Measurements from ENCODE around the gene RNU1-3.
"Not testable (repeated sequence)": the region's sequence is repeated elsewhere in the genome, so short reads cannot be mapped to it uniquely, and the experiment has no call there.

Gene RNU1-3

GRCh38 chr1:16651560-16651959 is 15.2 kb downstream of the RNU1-3 start:
- DNase-seq (ENCODE audit: low read depth), result not testable (repeated sequence)

GRCh38 chr1:16649960-16650359 is 16.8 kb downstream of the RNU1-3 start:
- DNase-seq (ENCODE audit: low read depth), result not testable (repeated sequence)

- not testable (repeated sequence) for DNase-seq (ENCODE audit: low read depth)
These were observed 17.4 kb downstream of the RNU1-3 start for GRCh38 chr1:16649390-16649789.

- DNase-seq (ENCODE audit: low read depth), result not testable (repeated sequence)
These were observed 18.0 kb downstream of the RNU1-3 start for GRCh38 chr1:16648756-16649155.

GRCh38 chr1:16648250-16648649 is 18.5 kb downstream of the RNU1-3 start:
- not testable (repeated sequence) for DNase-seq (ENCODE audit: low read depth)

- DNase-seq (ENCODE audit: low read depth), result not testable (repeated sequence)
These were observed 19.3 kb downstream of the RNU1-3 start for GRCh38 chr1:16647179-16648176.

GRCh38 chr1:16646716-16647115 is 20.0 kb downstream of the RNU1-3 start:
- not testable (repeated sequence) for DNase-seq (ENCODE audit: low read depth)

- DNase-seq (ENCODE audit: low read depth), result not testable (repeated sequence)
These were observed 20.6 kb downstream of the RNU1-3 start for GRCh38 chr1:16646061-16646664.

GRCh38 chr1:16645271-16646060 is 21.3 kb downstream of the RNU1-3 start:
- not testable (repeated sequence) for DNase-seq (ENCODE audit: low read depth)

GRCh38 chr1:16644482-16645270 is 22.1 kb downstream of the RNU1-3 start:
- DNase-seq (ENCODE audit: low read depth), result peak; percentile 98

GRCh38 chr1:16644193-16644481 is 22.6 kb downstream of the RNU1-3 start:
- no peak for DNase-seq (ENCODE audit: low read depth)

GRCh38 chr1:16643476-16644192 is 23.1 kb downstream of the RNU1-3 start:
- DNase-seq (ENCODE audit: low read depth), result peak; percentile 45

GRCh38 chr1:16643001-16643411 is 23.7 kb downstream of the RNU1-3 start:
- DNase-seq (ENCODE audit: low read depth), result not testable (repeated sequence)

GRCh38 chr1:16642025-16642966 is 24.5 kb downstream of the RNU1-3 start:
- DNase-seq (ENCODE audit: low read depth), result not testable (repeated sequence)

- not testable (repeated sequence) for DNase-seq (ENCODE audit: low read depth)
These were observed 25.4 kb downstream of the RNU1-3 start for GRCh38 chr1:16641159-16641975.

GRCh38 chr1:16639091-16640031 is 27.4 kb downstream of the RNU1-3 start:
- DNase-seq (ENCODE audit: low read depth), result not testable (repeated sequence)

- not testable (repeated sequence) for DNase-seq (ENCODE audit: low read depth)
These were observed 28.6 kb downstream of the RNU1-3 start for GRCh38 chr1:16637941-16638778.

Data from iris pigment epithelial cell (primary cell).